Measurements from ENCODE around the gene TTC34. TPM values are rescaled to one million over a fixed set of nuclear protein-coding genes. Genes with fewer than 3 reads are reported as not detected.

The TTC34 gene
- total RNA-seq, 1 donor from 2014 or later: 0.13 TPM

- H3K4me3 ChIP-seq (ENCODE audit: low read depth, low read length): no peak overlapping the region
- no peaks in the 10 kb centered on the region for H3K36me3 ChIP-seq (ENCODE audit: control insufficient read depth, insufficient read depth, low read length)
- H3K27me3 ChIP-seq (ENCODE audit: control insufficient read depth, insufficient read depth, low read length): peaks cover 9% of the 10 kb centered on the region
- no peak for TF ChIP-seq CTCF (IDR thresholded peaks at IDR 0.05; ENCODE audit: insufficient read depth, low read length, poor library complexity, severe bottlenecking)
- no peak for DNase-seq (ENCODE audit: low read depth)
These were observed 187.3 kb downstream of the TTC34 start for GRCh38 chr1:2614145-2614544.

- DNase-seq (ENCODE audit: low read depth): no peak
- no peak overlapping the region for H3K4me3 ChIP-seq (ENCODE audit: low read depth, low read length)
- no peaks in the 10 kb centered on the region for H3K36me3 ChIP-seq (ENCODE audit: control insufficient read depth, insufficient read depth, low read length)
- peaks cover 10% of the 10 kb centered on the region for H3K27me3 ChIP-seq (ENCODE audit: control insufficient read depth, insufficient read depth, low read length)
- no peak for TF ChIP-seq CTCF (IDR thresholded peaks at IDR 0.05; ENCODE audit: insufficient read depth, low read length, poor library complexity, severe bottlenecking)
These were observed 188.7 kb downstream of the TTC34 start for GRCh38 chr1:2612591-2613365.

DNA sequence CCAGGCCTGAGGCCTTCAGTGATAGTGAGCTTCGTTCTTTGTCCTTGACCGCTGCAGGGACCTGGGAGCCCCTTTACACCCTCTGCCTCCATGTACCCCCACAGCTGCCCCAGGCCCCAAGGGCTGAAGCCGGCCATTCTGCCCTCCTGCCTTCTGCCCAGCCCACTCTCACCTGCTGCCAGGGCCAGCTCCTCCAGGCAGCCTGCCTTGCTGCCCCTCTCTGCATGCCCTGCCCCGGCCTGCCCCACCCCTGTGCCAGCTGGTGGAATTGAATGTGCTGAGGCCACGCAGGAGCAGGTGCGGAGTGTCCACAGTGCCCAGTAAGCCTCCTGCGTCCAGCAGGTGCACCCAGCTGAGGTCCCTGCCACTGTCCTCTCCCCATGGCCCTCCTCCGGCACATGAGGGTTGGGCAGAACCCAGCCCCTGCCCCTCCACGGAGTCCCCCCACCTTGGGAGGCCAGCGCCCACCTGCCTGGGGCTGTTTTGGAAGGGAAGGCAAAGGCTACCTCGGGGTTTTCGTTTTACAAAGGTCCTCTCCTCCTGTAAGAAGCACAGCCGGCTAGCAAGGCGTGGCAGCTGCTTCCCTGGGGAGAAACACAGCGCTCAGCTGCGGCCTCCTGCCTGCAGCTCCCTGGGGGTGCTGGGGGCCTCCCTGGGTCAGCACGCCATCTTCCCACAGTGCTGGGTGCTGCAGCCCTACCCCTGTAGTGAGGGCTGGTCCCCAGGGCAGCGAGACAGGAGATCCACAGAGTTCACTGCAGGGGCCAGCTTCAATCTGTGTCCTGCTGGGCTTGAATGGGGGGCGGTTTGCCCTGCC, 189.7 kb downstream of the TTC34 start:
- TF ChIP-seq CTCF (IDR thresholded peaks at IDR 0.05; ENCODE audit: insufficient read depth, low read length, poor library complexity, severe bottlenecking): no peak
- peaks cover 10% of the 10 kb centered on the region for H3K27me3 ChIP-seq (ENCODE audit: control insufficient read depth, insufficient read depth, low read length)
- H3K36me3 ChIP-seq (ENCODE audit: control insufficient read depth, insufficient read depth, low read length): no peaks in the 10 kb centered on the region
- no peak for DNase-seq (ENCODE audit: low read depth)
- no peak overlapping the region for H3K4me3 ChIP-seq (ENCODE audit: low read depth, low read length)

- peaks cover 13% of the 10 kb centered on the region for H3K27me3 ChIP-seq (ENCODE audit: control insufficient read depth, insufficient read depth, low read length)
- no peak for DNase-seq (ENCODE audit: low read depth)
- H3K4me3 ChIP-seq (ENCODE audit: low read depth, low read length): no peak overlapping the region
- H3K36me3 ChIP-seq (ENCODE audit: control insufficient read depth, insufficient read depth, low read length): no peaks in the 10 kb centered on the region
- TF ChIP-seq CTCF (IDR thresholded peaks at IDR 0.05; ENCODE audit: insufficient read depth, low read length, poor library complexity, severe bottlenecking): no peak
These were observed 190.4 kb downstream of the TTC34 start for GRCh38 chr1:2611031-2611501.

GRCh38 chr1:2610036-2610959, 191.2 kb downstream of the TTC34 start:
- Histone ChIP-seq H3K36me3 (ENCODE audit: control insufficient read depth, insufficient read depth, low read length) (no peaks in the 10 kb centered on the region), H3K4me3 (ENCODE audit: low read depth, low read length) (no peak overlapping the region), H3K27me3 (ENCODE audit: control insufficient read depth, insufficient read depth, low read length) (peaks cover 13% of the 10 kb centered on the region)
- no peak for DNase-seq (ENCODE audit: low read depth)
- no peak for TF ChIP-seq CTCF (IDR thresholded peaks at IDR 0.05; ENCODE audit: insufficient read depth, low read length, poor library complexity, severe bottlenecking)

Measured in kidney epithelial cell (primary cell).